DMS153 treated with DMSO at 0.1 percent for 48 hours (cell line): ENCODE measurements around the gene FOXD1.
A peak's percentile ranks its signal among the peaks of the same experiment; 100 is the strongest.
"Not testable (repeated sequence)": the region's sequence is repeated elsewhere in the genome, so short reads cannot be mapped to it uniquely, and the experiment has no call there.

Experiments used
- DNase-seq: peaks from one replicate; lab custom pipeline; 2025; ENCODE audit not compliant: unreplicated experiment; lab: John Stamatoyannopoulos, UW

The FOXD1 gene

GRCh38 chr5:73418244-73418691 lies 30.3 kb downstream of the FOXD1 start:
- DNase-seq = no peak

GRCh38 chr5:73417303-73418034 lies 31.1 kb downstream of the FOXD1 start:
- DNase-seq = peak; percentile 16

GRCh38 chr5:73415617-73416016 lies 33.0 kb downstream of the FOXD1 start:
- DNase-seq = no peak

GRCh38 chr5:73415171-73415570 lies 33.4 kb downstream of the FOXD1 start:
- no peak for DNase-seq

- no peak for DNase-seq
Observed at GRCh38 chr5:73412597-73412988, 36.0 kb downstream of the FOXD1 start.

- DNase-seq = no peak
Observed at GRCh38 chr5:73411936-73412596, 36.5 kb downstream of the FOXD1 start.

GRCh38 chr5:73409927-73410326 lies 38.6 kb downstream of the FOXD1 start:
- not testable (repeated sequence) for DNase-seq

- no peak for DNase-seq
Observed at GRCh38 chr5:73405691-73406090, 42.9 kb downstream of the FOXD1 start.

GRCh38 chr5:73399775-73400174 lies 48.8 kb downstream of the FOXD1 start:
- DNase-seq = no peak
